NT2/D1 (cell line): ENCODE results near the gene SORCS3.

Source experiments
- SUZ12 ChIP-seq: IDR thresholded peaks from 2 replicates; pipeline ENCODE4 v1.6.1; 2011; ENCODE audit not compliant: insufficient read length, insufficient read depth; ENCODE audit errors: extremely low read depth
- YY1 ChIP-seq: IDR thresholded peaks from 2 replicates; pipeline ENCODE4 v1.6.1; 2011; ENCODE audit not compliant: insufficient read length, insufficient read depth

GRCh38 chr10:104980368-104980767 lies 339.3 kb downstream of the SORCS3 start:
- TF ChIP-seq SUZ12 (no peak), YY1 (no peak)
